Dermis blood vessel endothelial cell (primary cell): Measurements from ENCODE around the gene JAG1. TPM values are rescaled to one million over a fixed set of nuclear protein-coding genes. Genes with fewer than 3 reads are reported as not detected.
A peak's percentile ranks its signal among the peaks of the same experiment; 100 is the strongest.

ENCODE experiments used
- DNase-seq: peaks from one replicate; pipeline ENCODE4 v3.0.0; 2010
- total RNA-seq: library from RNA; depleted of rRNA; stranded (reverse); fragments of >200 nt; gene quantifications from 2 replicates; pipeline ENCODE4 v1.2.3, GENCODE V29; 2014

The JAG1 gene
- total RNA-seq, 1 donor from 2014 or later, result 203 TPM

DNA sequence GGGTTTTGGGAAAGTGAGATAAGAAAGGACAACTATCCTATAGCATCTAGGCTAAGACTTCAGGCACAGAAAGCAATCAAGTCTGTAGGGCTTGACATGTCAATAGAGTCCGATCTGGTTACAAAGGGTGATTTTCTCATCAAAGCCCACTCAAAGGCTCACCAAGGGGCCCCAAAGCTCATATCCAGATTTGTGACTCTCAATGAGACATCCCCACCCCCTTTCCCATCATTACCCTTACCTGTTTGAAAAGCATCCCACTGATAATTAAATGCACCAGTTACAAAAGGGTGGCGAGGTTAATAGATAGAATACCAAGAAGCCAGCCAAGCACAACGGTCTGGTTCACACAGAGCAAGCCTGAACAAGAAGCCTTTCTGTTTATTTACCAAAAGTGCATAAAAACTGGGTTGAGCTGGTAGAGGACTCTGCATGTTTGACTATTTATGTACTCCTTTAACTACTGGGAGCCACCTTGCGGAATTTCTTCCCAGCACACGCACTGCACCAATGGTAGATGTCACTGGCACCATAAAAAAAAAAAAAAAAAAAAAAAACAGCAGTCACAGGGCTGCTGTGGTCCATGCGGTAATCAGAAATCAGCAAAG lies 6.1 kb downstream of the JAG1 start:
- DNase-seq, result no peak

DNA sequence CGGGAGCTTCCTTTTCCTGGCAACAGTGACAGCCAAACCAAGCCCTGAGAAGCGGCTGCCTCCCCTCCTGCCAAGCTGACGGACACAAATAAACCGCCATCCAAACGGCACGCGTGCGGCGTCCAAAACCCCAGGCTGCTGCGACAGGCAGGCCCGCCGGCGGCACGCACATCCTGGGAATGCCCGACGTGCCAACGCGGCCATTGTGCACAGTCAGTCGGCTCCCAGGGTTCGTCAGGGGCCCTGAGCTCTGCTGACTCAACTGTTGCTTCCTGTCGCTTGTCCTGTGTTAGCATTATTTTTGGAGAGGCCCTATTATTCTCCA lies 6.8 kb downstream of the JAG1 start:
- DNase-seq, result peak; percentile 88

GRCh38 chr20:10666221-10667076 lies 7.3 kb downstream of the JAG1 start:
- peak; percentile 45 for DNase-seq

- no peak for DNase-seq
Measured at GRCh38 chr20:10665791-10666190, 8.0 kb downstream of the JAG1 start.

GRCh38 chr20:10665027-10665561 lies 8.7 kb downstream of the JAG1 start:
- DNase-seq, result no peak

DNA sequence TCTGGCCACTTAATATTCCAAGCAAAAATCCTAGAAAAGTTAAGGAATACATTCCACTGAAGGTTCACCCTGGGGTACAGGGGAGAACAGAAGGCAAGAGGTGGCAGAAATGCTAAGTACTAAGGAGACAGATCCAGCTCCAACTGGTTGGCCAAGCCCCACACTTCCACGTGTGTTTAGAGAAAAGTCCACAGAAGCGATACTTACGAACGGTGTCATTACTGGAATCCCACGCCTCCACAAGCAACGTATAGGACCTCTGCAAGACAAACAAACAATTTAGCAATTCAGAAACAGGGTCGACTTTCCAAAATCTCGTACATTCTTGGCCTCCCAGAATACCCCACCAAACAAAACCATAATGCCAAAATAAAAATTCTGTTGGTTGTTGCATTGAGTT lies 10.0 kb downstream of the JAG1 start:
- DNase-seq, result no peak

DNA sequence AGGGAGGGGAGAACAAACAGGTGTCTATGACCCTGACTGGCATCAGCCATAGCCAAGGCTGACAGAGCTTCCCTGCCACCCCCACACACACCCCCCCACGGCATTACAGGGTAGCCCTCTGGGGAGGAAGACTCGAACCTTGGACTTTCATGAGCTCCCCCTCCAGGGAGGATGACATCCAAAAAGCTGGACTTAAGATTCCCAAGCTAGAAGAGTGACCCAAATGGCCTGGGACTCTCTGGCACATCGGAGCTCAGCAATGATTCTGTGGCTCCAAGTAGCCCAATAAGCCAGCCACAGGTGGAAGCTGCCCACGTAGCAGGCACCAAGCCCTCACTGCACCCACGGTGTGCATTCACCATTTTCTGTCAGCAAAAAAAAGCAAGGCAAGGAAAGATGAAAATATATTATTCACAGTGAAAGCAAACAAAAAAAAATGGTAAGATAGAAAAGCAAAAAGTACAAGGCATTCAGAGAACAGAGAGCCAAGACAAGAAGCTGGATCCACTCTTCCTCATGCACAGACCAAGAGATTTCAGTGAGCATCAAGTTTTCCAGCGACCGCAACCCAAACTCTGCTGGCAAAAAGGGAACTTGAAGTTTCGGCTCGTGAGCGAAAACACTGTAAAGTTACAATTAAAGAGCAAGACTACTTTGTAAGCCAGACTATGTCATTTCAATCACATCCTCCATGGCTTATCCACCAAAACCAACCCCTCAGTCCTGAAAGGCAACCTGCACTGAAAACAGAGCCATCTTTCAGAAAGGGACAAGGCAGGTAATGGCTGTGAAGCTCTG lies 10.9 kb downstream of the JAG1 start:
- DNase-seq, result no peak

GRCh38 chr20:10662151-10662550 lies 11.6 kb downstream of the JAG1 start:
- no peak for DNase-seq

DNA sequence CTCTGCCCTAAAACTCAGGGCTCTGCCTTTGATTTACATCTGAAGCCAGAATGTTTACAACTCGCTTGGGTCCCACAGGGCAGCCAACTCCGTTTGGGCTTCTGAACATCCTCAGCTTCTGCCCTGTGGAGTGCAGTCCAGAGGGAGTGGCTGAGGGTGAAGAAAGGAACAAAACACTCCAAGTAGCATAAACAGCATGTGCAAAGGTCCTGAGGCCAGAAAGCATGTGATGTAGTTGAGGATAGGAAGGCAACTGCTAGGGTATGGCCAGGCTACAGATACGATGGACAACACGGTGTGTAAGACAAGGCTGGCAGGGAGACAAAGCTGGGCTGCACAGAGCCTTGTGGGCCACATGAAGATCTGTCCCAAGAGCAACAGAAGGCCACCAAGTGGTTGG lies 12.5 kb downstream of the JAG1 start:
- no peak for DNase-seq

DNA sequence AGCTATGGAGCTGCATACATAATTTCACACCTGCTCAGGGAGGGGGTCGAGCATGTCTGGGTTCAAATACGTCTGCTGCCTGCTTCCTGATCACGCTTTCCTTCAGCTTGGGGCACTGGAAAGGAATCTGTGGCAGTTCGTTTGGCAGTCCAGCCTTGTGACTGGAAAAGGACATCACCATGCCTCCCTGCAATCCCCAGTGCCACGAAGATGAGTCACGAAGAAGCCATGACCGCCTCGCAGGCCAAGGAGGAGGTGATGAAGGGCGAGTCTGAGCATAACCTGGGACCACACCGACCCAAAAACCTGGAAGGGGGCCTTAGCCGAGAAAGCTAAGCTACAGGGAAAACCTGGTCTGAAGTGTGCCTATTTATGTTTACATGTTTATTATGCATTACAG lies 13.1 kb downstream of the JAG1 start:
- no peak for DNase-seq

- no peak for DNase-seq
Measured at GRCh38 chr20:10659651-10660601, 13.9 kb downstream of the JAG1 start.

DNA sequence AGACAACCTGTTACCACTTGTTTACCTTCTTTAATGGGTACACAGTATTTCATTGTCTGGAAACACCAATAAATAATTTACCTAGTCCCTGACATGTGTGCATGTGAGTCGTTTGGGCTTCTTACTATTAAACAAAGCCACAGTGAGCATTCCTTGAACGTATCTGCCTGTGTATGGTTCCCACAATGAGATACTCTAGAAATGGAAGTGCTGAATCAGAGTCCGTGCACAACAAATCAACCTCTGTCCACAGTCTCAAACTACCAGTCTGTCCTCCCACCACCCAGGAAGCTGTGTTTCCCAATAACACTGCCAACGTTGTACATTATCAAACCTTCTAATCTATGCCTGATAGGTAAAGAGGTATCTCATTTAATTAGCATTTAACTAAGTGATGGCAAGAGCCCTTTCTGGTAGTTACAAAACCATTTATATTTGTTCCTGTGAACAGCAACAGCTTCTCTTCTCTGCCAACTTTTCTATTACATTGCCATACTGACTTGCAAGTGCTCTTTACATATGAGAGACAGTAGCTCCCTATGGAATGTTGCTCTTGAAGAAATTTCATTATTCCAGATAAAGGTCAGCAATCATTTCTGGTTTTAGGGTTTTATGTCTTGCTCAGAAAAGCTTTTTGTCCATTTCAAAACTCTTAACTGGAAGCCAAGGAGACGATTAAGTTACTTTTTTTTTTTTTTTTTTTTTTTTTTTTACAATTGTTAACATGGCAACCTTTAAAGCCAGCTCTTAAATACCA lies 14.7 kb downstream of the JAG1 start:
- no peak for DNase-seq

- no peak for DNase-seq
Measured at GRCh38 chr20:10658051-10658823, 15.6 kb downstream of the JAG1 start.

DNA sequence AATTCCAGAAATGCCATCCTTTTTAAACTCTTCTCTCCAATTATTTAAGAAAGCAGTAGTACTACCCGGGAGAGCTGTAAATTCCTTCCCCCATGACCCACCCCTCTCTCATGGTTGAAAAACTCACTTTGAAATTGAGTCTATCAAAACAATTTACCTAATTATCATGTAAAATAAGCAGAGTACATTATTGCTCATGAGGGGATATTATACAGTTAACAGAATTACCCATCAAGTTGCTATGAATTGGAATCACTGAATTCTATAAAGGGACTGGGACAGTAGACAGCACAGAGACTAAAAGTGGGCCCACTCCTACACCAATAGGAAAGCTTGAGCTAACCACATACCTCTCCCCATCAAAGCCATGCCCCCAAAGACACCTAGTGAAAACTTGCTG lies 16.3 kb downstream of the JAG1 start:
- no peak for DNase-seq

GRCh38 chr20:10655720-10656669 lies 17.8 kb downstream of the JAG1 start:
- no peak for DNase-seq

- peak; percentile 35 for DNase-seq
Measured at GRCh38 chr20:10654630-10655029, 19.2 kb downstream of the JAG1 start.

GRCh38 chr20:10654250-10654610 lies 19.6 kb downstream of the JAG1 start:
- DNase-seq, result no peak

DNA sequence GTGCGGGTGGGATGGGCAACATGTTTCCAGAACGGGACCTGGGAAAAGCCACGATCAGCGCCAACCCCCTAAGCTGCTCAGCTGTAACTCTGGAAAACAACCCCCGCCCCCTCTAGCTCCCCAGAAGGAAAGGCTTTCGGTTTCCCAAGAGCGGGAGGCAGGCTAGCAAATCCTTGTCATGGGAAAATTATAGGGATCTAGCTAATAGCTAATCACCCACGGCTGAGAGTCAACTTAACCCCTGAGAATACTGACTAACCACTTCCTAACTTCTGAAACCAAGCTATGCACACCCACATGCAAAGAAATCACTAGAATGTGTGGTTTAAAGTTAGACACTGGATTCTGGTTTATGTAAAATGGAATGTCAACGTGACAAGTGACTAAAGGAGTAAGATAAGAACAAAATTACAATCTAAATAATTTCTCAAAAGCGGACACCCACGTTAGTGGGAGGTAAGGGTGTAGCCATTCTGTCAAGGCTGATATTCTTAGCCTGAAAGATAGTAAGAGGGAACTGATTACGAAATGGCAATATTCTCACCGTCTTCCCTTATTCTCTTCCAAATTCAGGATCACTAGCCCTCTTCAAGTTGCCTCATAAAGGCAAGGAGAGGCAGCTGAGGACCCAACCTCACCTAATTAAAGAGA lies 20.1 kb downstream of the JAG1 start:
- DNase-seq, result peak; percentile 58
